HFF-Myc (cell line): ENCODE measurements around the gene GNG3.

Source experiments
- DNase-seq: peaks from one replicate; pipeline ENCODE4 v3.0.0-alpha.2; 2011; ENCODE audit warnings: low read depth; ENCODE audit errors: extremely low read depth
- H3K4me3 ChIP-seq: replicated peaks from 2 replicates; pipeline ENCODE4 v1.5.1; 2011; ENCODE audit warnings: low read depth, mild to moderate bottlenecking, control low read depth, low read length
- CTCF ChIP-seq: IDR thresholded peaks from 2 replicates; pipeline ENCODE4 v1.5.1; 2012; ENCODE audit warnings: mild to moderate bottlenecking, low read depth, low read length, control low read depth; ENCODE audit errors: missing control alignments

GNG3 gene

DNA sequence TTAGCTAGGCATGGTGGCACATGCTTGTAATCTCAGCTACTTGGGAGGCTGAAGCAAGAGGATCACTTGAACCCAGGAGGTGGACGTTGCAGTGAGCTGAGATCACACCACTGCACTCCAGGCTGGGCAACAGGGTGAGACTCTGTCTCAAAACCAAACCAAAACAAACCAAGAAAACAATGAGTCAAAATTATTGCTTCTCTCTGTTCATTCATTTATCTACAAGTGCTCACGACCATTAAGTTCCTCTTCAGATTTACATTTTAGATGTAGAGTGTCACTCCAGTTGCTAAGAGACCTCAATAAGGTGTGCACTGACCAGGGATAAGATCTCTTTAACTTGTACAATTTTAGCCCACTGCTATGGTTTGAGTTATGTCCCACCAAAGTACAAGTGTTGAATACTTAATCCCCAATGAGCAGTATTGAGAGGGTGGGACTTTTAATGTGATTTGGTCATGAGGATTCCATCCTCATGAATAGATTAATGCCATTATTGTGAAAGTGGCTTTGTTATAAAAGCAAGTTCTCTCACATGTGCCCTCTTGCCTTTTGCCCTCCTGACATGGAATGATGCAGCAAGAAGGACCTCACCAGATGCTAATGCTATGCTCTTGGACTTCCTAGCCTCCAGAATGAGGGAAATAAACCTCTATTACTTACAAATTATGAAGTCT, 12.0 kb downstream of the GNG3 start:
- no peak for TF ChIP-seq CTCF
- H3K4me3 ChIP-seq, result no peak overlapping the region
- DNase-seq, result no peak

GRCh38 chr11:62721994-62722393, 14.5 kb downstream of the GNG3 start:
- no peak overlapping the region for H3K4me3 ChIP-seq
- TF ChIP-seq CTCF, result peak; percentile 14
- no peak for DNase-seq

DNA sequence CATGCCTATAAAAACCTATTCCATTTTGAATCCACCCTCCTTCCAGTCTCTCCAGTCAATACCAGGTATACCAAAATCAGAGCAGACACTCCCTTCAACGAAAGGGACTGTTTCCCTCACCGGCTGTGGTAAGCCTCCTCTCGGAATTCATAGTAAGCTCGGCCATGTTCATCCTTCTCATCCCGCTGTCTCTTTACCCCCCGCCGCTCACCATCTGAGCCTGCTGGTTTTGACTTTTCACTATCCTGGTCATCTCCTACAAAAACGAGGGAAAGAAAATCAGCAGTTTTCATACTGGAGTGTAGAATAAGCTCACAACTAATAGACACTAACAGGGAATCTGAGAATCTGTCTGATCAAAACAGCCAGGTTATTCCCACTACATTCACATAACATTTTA, 16.7 kb downstream of the GNG3 start:
- DNase-seq, result no peak
- no peak for TF ChIP-seq CTCF
- H3K4me3 ChIP-seq, result peak overlapping the region; percentile 99

DNA sequence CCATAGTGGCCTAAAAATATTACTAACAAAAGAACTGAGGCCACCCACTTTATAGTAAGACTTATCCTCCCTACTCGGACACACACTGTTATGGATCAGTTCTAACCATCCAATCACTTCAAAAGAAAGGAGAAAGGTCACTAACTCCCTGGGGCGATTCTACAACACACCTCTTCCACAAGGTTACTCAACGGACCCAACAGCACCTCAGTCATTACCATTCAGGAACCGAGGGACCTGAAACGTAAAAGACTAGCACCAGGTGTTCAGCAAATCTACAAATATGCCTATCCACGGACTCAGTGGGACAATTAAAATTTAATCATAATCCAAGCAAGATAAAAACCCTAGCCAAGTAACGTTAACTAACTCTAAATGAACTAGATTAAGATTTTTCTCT, 18.2 kb downstream of the GNG3 start:
- H3K4me3 ChIP-seq, result peak overlapping the region; percentile 99
- DNase-seq, result no peak
- TF ChIP-seq CTCF, result no peak

DNA sequence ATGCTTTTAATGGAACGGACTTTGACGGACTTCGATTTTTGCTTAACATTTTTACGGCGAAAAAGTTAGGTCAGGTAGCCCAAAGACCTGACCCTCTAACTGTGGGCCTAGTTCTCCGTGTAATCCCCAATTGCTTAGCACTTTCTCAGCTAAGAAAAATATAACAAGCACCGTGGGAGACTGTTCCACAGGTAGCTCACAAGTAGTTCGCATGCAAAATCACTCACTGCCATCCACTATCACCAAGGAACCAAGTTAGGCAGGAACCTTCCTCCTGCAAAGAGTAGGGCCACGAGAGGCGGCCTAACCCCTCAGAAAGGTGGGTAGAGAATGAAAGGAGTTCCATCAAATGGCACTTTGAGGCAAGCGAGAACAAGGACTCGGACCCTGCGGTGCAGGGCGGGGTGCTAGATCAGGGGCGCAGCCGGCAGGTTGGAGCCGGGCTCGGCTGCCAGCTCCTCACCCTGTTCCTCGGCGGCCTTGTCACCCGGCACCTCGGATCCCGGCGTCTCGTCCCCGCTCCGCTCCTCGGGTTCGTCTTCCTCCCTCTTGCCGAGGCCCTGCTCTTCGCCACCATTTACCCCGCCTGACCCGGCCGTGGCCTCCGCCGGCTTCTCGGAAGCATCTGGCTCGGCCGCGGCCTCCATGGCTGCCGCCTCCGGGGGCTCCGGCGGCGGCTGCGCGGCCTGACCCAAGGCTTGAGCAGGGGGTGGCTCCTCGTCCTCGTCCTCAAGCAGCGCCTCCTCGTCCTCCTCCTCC, 18.9 kb downstream of the GNG3 start:
- H3K4me3 ChIP-seq, result peak overlapping the region; percentile 99
- no peak for TF ChIP-seq CTCF
- DNase-seq, result no peak

- no peak for DNase-seq
- no peak for TF ChIP-seq CTCF
- H3K4me3 ChIP-seq, result peak overlapping the region; percentile 99
These were observed 19.4 kb downstream of the GNG3 start for GRCh38 chr11:62726915-62727164.
